Parathyroid adenoma (tissue), 2 donors: ENCODE results near the gene MAT2A.

Experiments
- H2AFZ ChIP-seq: fragments of 300-600 bp; sonication (generic); one replicate; pipeline ENCODE4 v1.7.0; 2017; ENCODE audit warnings: antibody characterized with exemption, mild to moderate bottlenecking
- H3K27ac ChIP-seq: fragments of 300-600 bp; sonication (generic); one replicate; pipeline ENCODE4 v1.7.0; 2017
- H3K27me3 ChIP-seq: fragments of 300-600 bp; sonication (generic); one replicate; pipeline ENCODE4 v1.7.0; 2017; ENCODE audit warnings: low read length; ENCODE audit not compliant: control insufficient read depth, insufficient read depth
- H3K36me3 ChIP-seq: fragments of 300-600 bp; sonication (generic); one replicate; pipeline ENCODE4 v1.7.0; 2017; ENCODE audit warnings: low read length; ENCODE audit not compliant: control insufficient read depth, insufficient read depth
- H3K4me1 ChIP-seq: fragments of 300-600 bp; sonication (generic); one replicate; pipeline ENCODE4 v1.7.0; 2017; ENCODE audit warnings: control low read depth
- H3K4me2 ChIP-seq: fragments of 300-600 bp; sonication (generic); one replicate; pipeline ENCODE4 v1.7.0; 2017; ENCODE audit warnings: low read length
- H3K4me3 ChIP-seq: fragments of 300-600 bp; sonication (generic); one replicate; pipeline ENCODE4 v1.7.0; 2017; ENCODE audit warnings: low read depth, low read length
- H3K79me2 ChIP-seq: fragments of 300-600 bp; sonication (generic); one replicate; pipeline ENCODE4 v1.7.0; 2017; ENCODE audit warnings: control low read depth
- H3K9ac ChIP-seq: fragments of 300-600 bp; sonication (generic); one replicate; pipeline ENCODE4 v1.7.0; 2017; ENCODE audit warnings: mild to moderate bottlenecking
- H3K9me3 ChIP-seq: fragments of 300-600 bp; sonication (generic); one replicate; pipeline ENCODE4 v1.7.0; 2017; ENCODE audit warnings: low read length; ENCODE audit not compliant: control insufficient read depth
- CTCF ChIP-seq: fragments of 300-600 bp; sonication (generic); IDR thresholded peaks from one replicate; pipeline ENCODE4 v1.7.0; 2017; ENCODE audit warnings: antibody characterized with exemption, mild to moderate bottlenecking
- donor health status: primary hyperparathyroidism.

MAT2A gene

GRCh38 chr2:85549095-85549494 lies 10.1 kb downstream of the MAT2A start:
- H3K36me3 ChIP-seq: no peaks in the 10 kb centered on the region
- H3K9ac ChIP-seq: no peak overlapping the region
- no peak overlapping the region for H3K4me3 ChIP-seq
- H3K9me3 ChIP-seq: no peaks in the 10 kb centered on the region
- no peak overlapping the region for H3K4me2 ChIP-seq
- no peak for TF ChIP-seq CTCF
- H2AFZ ChIP-seq: no peak overlapping the region
- no peaks in the 10 kb centered on the region for H3K27me3 ChIP-seq
- peaks cover 12% of the 10 kb centered on the region for H3K4me1 ChIP-seq
- H3K79me2 ChIP-seq: no peaks in the 10 kb centered on the region
- no peak overlapping the region for H3K27ac ChIP-seq

GRCh38 chr2:85549826-85550225 lies 10.9 kb downstream of the MAT2A start:
- H3K4me3 ChIP-seq: no peak overlapping the region
- no peak overlapping the region for H3K9ac ChIP-seq
- H3K9me3 ChIP-seq: no peaks in the 10 kb centered on the region
- no peaks in the 10 kb centered on the region for H3K27me3 ChIP-seq
- H3K36me3 ChIP-seq: no peaks in the 10 kb centered on the region
- H3K4me2 ChIP-seq: no peak overlapping the region
- H2AFZ ChIP-seq: no peak overlapping the region
- H3K27ac ChIP-seq: no peak overlapping the region
- peaks cover 12% of the 10 kb centered on the region for H3K4me1 ChIP-seq
- no peak for TF ChIP-seq CTCF
- H3K79me2 ChIP-seq: no peaks in the 10 kb centered on the region

- H3K27me3 ChIP-seq: no peaks in the 10 kb centered on the region
- no peaks in the 10 kb centered on the region for H3K79me2 ChIP-seq
- no peak overlapping the region for H3K9ac ChIP-seq
- no peak for TF ChIP-seq CTCF
- no peak overlapping the region for H3K4me2 ChIP-seq
- no peak overlapping the region for H3K4me3 ChIP-seq
- H3K27ac ChIP-seq: no peak overlapping the region
- H3K4me1 ChIP-seq: peaks cover 8% of the 10 kb centered on the region
- no peaks in the 10 kb centered on the region for H3K36me3 ChIP-seq
- H2AFZ ChIP-seq: no peak overlapping the region
- H3K9me3 ChIP-seq: no peaks in the 10 kb centered on the region
These were observed 11.5 kb downstream of the MAT2A start for GRCh38 chr2:85550486-85550885.

GRCh38 chr2:85551698-85552678 lies 13.0 kb downstream of the MAT2A start:
- Histone ChIP-seq H3K36me3 (no peaks in the 10 kb centered on the region), H3K9ac (no peak overlapping the region), H3K9me3 (no peaks in the 10 kb centered on the region), H2AFZ (no peak overlapping the region), H3K4me1 (peaks cover 8% of the 10 kb centered on the region), H3K27me3 (no peaks in the 10 kb centered on the region), H3K79me2 (no peaks in the 10 kb centered on the region), H3K4me3 (no peak overlapping the region), H3K27ac (no peak overlapping the region), H3K4me2 (no peak overlapping the region)
- TF ChIP-seq CTCF: peak; percentile 95
